Activated naive CD4-positive, alpha-beta T cell (primary cell): ENCODE data around the gene TBCC.

Source experiments
- DNase-seq, 4 experiments: peaks; one replicate each; lab custom pipeline; 2025; lab: John Stamatoyannopoulos, UW

TBCC gene

DNA sequence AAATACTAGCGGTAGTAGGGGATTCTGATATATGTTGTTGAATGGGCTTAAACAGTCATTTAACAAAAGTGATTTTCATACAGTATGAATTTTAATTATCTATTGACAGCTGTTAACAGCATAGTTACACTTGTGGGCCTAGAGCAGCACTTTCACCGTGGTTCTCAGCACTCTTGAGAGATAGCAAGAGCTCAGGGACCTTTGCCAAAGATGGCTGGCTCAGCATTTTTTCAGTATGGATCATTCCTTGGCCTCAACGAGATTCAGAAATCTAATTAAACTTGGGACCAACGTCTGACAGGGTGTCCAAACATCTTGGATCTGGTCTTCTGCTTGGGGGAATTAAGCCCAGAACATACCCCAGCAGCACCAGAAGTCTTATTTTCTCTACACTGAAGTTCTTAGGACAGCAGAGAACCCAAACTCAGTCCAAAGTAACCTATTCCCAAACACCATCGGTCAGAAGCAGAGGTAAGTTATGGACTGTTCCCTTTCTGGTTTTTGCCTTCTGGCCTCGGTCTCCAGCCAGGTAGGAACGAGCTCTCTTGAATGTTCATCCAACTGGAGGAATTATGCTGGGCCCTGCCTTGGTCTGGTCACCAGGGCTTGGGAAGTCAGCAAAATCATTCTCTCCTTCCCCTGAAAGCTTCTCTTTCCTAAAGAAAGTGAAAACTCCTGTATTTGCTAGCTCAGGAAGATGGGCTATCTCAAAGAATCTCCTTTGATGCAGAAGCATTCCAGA lies 49.2 kb downstream of the TBCC start:
- DNase-seq, result no peak

DNA sequence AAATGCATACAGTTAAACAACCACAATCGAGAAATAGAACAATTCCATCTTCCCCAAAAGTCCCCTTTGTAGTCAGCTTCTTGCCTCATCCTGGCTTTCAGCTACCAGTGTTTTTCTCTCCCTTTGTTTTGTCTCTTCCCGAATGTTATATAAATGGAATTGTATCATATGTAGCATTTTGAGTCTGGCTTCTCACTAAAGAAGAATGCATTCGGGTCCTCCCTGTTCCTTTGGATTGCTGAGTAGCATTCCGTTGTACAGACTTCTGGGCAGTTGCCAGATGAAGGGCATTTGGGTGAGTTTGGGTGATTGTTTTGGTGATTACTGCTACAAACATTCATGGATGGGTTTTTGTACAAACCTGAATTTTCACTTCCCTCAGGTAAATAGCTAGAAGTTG lies 51.3 kb downstream of the TBCC start:
- no peak for DNase-seq
